ENCODE measurements around the gene PLEKHH1. TPM values are rescaled to one million over a fixed set of nuclear protein-coding genes. Genes with fewer than 3 reads are reported as not detected.

Gene PLEKHH1
- total and polyA plus RNA-seq, 11 donors: 2.4 to 9.2 (median 5.2) TPM

- Histone ChIP-seq H3K4me3 (no peak overlapping the region), H3K4me1 (peaks cover 0 to 21% (median 2%) of the 10 kb centered on the region in 12 donors), H3K36me3 (no peaks in the 10 kb centered on the region), H3K27ac (no peak overlapping the region), H3K9me3 (no peaks in the 10 kb centered on the region), H3K27me3 (peaks cover 0 to 35% (median 0%) of the 10 kb centered on the region in 9 donors)
- intact Hi-C loops (cut with DNase I): loop anchor here in 3 of 10 donors (10.0 kb wide), 3 partner anchors 54 to 184 kb away; partner anchors contain the start of genes RDH12 (in 2 of the 3) and RDH11 (in 1 of the 3)
- ATAC-seq (no peak), DNase-seq (no peak)
- TF ChIP-seq CTCF (IDR thresholded peaks at IDR 0.05) (no peak), POLR2A (IDR thresholded peaks at IDR 0.05) (no peak)
- WGBS, 4 donors: 85 to 97% (median 96%) methylated on average over 1 of the region's 1 CpG
Observed at GRCh38 chr14:67520482-67520881, 12.6 kb upstream of the PLEKHH1 start.

GRCh38 chr14:67522270-67522669 lies 10.8 kb upstream of the PLEKHH1 start:
- intact Hi-C loops (cut with DNase I): loop anchor here in 3 of 10 donors (10.0 kb wide), 3 partner anchors 53 to 183 kb away; partner anchors contain the start of genes RDH12 (in 2 of the 3) and RDH11 (in 1 of the 3)
- no peak overlapping the region for H3K4me3 ChIP-seq
- no peaks in the 10 kb centered on the region for H3K36me3 ChIP-seq
- DNase-seq: no peak
- H3K9me3 ChIP-seq: no peaks in the 10 kb centered on the region
- no peak for ATAC-seq
- TF ChIP-seq CTCF (IDR thresholded peaks at IDR 0.05) (no peak), POLR2A (IDR thresholded peaks at IDR 0.05) (no peak)
- no peak overlapping the region for H3K27ac ChIP-seq
- WGBS, 4 donors: 27 to 67% (median 63%) methylated on average over 2 of the region's 2 CpGs
- H3K27me3 ChIP-seq: peaks cover 0 to 44% (median 0%) of the 10 kb centered on the region in 9 donors
- H3K4me1 ChIP-seq: peaks cover 0 to 3% (median 0%) of the 10 kb centered on the region in 12 donors

GRCh38 chr14:67523764-67524633 lies 9.1 kb upstream of the PLEKHH1 start:
- Histone ChIP-seq H3K4me1 (no peaks in the 10 kb centered on the region), H3K9me3 (no peaks in the 10 kb centered on the region), H3K4me3 (no peak overlapping the region), H3K27me3 (peaks cover 0 to 44% (median 0%) of the 10 kb centered on the region in 9 donors), H3K27ac (no peak overlapping the region), H3K36me3 (no peaks in the 10 kb centered on the region)
- ATAC-seq (no peak), DNase-seq (no peak)
- TF ChIP-seq CTCF (IDR thresholded peaks at IDR 0.05) (no peak), POLR2A (IDR thresholded peaks at IDR 0.05) (no peak)
- intact Hi-C loops (cut with DNase I): loop anchor here in 3 of 10 donors (10.0 kb wide), 3 partner anchors 51 to 181 kb away; partner anchors contain the start of genes RDH12 (in 2 of the 3) and RDH11 (in 1 of the 3)
- 65 to 79% (median 71%) methylated on average over 7 of the region's 7 CpGs for WGBS, 4 donors

GRCh38 chr14:67524634-67524963 lies 8.5 kb upstream of the PLEKHH1 start:
- DNase-seq (no peak), ATAC-seq (no peak)
- no peak for TF ChIP-seq POLR2A (IDR thresholded peaks at IDR 0.05)
- no peak for TF ChIP-seq CTCF (IDR thresholded peaks at IDR 0.05)
- intact Hi-C loops (cut with DNase I): loop anchor here in 3 of 10 donors (10.0 kb wide), 3 partner anchors 50 to 180 kb away; partner anchors contain the start of genes RDH12 (in 2 of the 3) and RDH11 (in 1 of the 3)
- H3K27ac ChIP-seq: no peak overlapping the region
- no peaks in the 10 kb centered on the region for H3K9me3 ChIP-seq
- H3K4me1 ChIP-seq: no peaks in the 10 kb centered on the region
- H3K4me3 ChIP-seq: no peak overlapping the region
- 65 to 67% (median 67%) methylated on average over 3 of the region's 3 CpGs for WGBS, 4 donors
- peaks cover 0 to 41% (median 0%) of the 10 kb centered on the region in 9 donors for H3K27me3 ChIP-seq
- H3K36me3 ChIP-seq: no peaks in the 10 kb centered on the region
